Activated CD8-positive, alpha-beta memory T cell treated with anti-CD3 and anti-CD28 coated beads for 4 hours (primary cell): Measurements from ENCODE around the gene LRRC4C.

ENCODE experiments used
- DNase-seq, 2 donors: peaks; one replicate each; pipeline ENCODE4 v3.0.0-alpha.2; 2020; ENCODE audit warnings: low read depth in 2 of 2

Gene LRRC4C

DNA sequence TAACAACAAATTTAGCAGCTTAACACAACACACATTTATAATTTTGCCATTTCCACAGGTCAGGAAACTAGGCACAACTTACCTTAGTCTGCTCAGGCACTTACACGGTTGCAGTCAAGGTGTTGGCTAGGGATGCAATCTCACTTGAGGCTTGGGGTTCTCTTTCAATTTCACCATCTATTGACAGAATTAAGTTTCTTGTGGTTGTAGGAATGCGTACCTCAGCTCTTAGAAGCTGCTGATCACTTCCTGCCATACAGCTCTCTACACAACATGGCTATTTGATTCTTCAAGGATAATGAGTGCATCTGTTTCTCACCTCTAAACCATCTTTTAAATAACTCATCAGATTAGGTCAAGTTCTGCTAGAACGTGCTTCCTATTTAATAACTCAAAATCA is 968.1 kb downstream of the LRRC4C start:
- no peak for DNase-seq

DNA sequence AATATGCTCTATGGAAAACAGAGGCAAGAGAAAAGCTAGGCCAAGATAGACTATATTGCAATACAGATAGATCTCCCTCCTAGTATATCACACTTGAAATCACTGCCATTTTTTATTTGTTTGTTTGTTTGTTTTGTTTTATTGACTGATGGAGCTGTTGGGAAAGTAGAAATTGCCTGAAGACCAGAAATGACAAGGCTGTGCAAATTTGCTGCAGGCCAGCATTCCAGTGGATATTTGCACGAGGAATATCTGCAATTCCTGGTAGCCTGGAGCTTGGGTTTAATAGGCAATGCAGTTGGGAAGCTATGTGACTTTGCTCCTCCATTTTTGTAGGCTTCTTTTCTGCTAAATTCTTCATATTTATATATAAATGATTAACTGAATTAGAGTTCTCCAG is 991.7 kb downstream of the LRRC4C start:
- no peak for DNase-seq

DNA sequence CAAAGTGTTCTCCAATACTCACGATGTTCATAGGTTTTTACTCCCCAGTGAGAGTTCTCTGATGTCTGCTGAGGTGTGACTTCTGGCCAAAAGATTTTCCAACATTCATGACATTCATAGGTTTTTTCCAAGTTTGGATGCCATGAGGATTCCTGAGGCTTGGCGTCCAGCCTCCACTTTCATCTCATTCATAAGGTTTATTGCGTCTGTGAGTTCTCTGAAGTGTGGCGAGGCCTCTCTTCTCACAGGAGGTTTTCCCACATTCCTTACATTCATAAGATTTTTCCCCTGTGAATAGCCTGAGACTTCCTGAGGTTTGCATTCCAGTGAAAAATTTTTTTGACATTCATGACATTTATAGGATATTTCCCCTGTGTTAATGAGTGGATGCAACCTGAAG is 1014.1 kb downstream of the LRRC4C start:
- no peak for DNase-seq

DNA sequence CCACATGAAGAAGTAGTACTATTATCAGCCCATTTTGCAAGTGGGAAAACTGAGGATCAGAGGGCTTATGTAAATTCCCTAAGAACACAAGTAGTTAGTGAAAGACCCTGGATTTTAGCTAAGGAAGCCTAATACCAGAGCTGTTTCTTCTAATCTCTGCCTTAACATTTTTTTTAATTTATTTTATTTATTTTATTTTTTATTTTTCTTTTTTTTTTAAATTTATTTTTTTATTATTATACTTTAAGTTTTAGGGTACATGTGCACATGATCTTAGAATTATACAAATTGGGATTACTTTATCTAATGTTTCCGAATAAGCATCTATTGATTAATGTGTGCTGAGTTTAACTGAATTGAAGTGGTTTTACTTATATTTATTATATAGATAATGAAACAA is 1015.3 kb downstream of the LRRC4C start:
- DNase-seq, result no peak

DNA sequence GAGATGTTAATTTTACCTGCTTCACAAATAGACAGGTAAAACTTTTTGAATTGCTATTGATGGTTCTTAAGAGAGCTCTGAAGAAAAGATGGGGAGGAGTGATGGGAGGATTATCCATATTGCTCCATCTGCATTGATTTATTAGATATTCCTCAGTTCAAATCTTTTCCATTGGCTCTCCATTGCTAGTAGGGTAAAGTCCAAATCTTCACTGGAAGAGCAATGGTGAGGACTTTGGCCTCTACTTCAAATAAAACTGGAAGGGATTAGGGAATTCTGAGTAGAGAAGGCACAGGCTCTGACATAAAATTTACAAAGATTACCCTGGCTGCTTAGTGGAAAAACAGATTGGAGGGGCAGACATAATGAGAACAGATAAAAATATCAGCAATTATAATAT is 1024.1 kb downstream of the LRRC4C start:
- DNase-seq, result no peak

DNA sequence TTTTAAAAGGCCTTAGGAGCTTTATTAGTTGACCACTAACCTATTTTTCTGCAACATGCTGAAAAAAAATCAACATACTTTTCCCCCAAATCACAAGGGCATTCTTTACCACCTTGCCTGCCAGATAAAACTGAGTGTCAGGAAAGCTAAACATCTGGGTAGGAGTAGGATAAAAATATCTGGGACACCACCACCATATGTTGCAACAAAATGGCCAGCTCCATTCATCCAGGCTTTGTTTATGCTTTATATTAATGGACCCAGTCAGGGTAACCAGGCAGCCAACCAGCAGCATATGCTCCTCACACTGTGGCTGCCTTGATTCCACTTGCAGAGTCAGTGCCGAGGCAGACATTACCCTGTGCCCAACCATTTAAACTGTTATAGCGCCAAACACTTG is 1024.5 kb downstream of the LRRC4C start:
- no peak for DNase-seq

DNA sequence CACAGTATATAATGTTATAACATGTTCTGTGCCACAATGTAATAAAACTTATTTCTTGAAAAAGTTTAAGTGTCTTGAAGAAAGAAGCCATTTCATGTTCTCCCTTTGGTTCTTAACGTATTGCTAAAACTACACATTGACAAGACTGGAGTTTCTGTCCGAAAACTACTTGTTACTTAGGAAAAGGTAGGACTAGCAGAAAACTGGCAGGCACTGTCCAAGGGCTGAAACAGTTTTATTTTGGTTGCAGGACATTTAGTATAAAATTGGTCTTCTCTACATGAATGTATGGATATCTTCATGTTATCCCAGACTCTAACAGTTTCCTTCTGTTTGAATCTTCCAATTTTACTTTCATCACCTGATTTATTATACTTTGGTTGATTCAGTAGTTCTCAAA is 1027.1 kb downstream of the LRRC4C start:
- no peak for DNase-seq

DNA sequence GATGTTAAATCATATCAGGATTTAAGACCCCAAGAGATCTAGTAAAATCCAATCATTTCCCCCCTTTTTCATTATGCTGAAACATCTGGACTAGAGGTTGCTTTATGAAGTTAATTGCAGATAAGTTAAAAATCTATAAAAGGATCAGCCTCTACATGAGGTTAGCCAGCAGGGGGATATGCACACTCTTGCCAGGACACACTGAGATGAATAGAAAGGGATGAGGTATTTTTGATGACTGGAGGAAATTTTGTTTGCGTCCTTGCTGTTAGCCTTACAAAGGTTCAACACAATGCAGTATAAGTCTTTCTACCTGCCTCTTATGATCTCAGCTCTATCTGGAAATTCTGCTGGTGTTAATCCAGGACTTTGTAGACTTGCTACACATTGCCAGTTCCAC is 1034.3 kb downstream of the LRRC4C start:
- no peak for DNase-seq

DNA sequence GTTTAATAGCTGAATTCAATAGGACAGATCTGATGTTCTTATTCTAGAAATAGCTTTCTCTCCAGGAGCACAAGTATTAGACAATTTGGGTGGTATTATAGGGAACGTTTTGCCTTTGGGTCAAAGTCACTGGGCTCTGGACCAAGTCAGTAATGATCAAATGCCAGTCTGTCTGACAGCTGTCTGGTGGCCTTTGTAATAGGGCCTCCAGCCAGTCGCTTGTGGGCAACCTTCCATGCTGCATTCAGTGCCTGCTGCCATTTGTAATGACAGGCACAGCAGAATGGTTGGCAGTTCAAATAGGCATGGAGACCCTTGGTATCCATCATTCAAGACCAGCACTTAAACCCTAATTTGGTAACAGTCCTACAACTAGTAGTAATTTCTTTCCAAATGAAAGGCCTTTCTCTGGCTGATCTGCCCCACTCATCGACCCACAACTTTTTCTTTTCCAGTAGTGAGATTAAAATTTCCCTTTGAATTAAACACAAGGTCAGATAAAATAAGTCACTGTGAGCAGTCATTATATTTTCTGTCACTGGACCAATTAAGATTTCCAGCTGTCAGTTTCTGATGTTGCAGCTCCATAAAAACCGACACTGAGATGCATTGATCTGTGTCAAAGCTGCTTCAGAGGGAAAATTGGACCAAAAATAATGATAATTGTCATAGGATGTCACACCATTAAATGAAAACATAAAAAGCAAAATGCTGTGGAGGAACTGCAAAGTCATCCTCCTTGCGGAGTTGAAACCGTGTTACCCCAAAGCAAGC is 1038.1 kb downstream of the LRRC4C start:
- DNase-seq, result no peak

DNA sequence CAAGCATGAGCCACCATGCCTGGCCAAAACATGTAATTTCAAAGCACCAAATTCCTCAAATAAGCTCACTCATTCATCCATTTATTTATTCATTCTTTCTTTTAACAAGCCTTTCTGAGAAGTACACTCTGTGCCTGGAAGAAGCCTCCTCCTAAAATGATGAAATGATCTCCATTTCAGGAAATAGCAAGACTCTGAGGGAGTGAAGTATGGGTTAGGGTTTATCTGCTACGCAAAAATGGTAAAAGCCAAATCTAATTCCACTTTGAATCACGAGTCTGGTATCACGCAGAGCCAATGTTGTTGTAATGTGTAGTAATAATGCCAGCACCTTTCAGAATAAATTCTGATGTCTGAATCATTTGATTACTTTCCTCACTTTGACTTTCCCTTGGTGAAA is 1041.8 kb downstream of the LRRC4C start:
- DNase-seq, result no peak

DNA sequence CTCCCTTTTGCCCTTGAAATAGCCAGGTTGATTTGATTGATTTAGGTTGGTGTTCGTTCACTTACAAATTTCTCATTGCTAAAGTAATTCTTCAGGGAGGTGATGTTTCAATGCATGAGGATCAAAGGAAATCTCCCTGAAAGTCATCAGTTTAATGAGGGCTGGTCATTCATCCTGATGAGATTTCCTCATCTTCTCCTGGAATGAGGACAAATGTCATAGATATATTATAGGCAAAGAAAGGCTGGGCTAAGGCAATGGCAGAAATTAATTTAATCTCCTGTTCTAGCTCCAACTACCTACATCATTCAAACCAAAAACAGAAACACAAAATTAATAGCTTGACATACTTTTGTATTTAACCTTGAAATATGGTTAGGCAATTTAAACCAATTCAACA is 1052.1 kb downstream of the LRRC4C start:
- DNase-seq, result no peak

DNA sequence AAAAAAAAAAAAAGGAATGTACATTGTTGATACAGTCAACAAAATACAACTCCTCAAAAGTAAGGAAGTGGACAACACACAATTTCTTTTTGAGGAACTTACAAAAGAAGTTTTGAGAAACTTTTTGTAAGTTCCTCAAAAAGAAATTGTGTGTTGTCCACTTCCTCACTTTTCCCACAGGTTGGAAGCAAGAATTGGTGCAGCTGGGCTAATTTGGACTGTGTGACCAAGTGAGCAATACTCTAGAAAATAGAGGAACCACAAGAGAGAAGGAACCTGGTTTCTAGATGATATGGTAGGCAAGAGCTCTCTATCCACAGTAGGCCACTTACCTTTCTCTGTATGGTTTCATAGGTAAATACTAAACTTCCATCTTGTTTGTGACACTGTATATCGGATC is 1053.8 kb downstream of the LRRC4C start:
- DNase-seq, result no peak

DNA sequence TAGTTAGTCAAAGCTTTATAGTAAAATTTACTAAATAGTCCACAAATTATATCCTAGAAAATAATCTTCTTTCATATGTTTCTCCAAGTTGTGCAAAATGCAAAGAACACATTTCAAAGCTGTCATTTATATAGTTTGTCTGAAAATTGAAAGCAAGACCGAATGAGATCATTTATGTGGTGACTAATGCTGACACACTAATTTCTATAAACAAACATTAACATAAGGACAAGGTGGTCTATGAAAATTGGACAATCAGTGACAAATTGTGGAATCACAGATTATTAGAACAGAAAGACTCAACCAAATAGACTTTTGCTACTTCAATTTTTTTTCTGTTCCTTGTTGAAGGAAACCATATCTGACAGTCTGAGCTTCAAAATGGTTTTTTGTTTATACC is 1056.1 kb downstream of the LRRC4C start:
- no peak for DNase-seq

DNA sequence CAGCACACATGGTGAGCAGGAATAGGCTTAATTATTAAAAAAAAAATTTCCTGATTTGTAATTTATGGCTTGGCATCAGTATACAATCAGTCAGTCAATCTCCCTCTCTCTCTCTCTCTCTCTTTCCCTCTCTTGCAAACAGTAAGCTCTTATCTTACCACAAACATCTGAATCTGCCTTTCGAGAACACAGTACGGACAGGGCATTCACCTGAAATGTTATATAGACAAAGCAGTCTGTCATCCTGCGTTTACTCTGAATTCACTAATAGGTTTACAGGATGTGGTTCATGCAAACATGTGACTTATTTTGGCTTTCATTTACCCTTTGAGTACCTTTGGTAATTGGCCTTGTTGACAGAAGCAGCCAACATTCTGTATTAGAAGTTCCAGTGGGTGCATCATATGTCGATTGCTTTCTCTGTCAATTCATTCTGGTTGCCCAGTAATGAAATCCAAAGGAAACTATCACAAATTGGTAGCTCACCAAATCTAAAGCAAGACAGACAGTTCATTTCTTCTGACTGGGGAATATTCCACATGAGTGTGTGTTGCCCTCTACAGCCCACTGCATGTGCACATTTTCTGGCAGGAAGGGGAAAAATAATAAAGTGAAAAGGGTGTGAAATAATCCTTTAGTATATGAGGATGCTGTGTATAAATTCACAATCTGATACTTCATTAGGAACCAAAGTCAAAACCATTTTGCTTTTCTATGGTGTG is 1058.2 kb downstream of the LRRC4C start:
- no peak for DNase-seq

DNA sequence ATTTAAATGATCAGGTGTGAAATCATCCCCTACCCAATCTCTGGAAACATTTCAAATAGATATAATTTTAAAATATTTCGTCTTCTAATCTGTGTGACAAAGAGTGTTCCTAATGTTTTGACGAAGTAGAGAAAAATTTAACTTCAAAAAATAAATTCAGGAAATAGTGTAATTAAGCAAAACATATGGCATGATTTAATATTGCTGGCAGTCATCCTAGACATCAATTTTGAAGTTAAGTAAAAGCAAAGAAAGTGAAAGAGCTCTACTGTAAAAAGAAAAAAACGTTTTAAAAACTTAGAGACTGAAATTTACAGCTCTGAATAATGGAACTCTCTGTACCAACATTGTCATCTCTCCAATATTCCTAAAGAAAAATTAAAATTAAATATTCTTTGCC is 1062.3 kb downstream of the LRRC4C start:
- DNase-seq, result no peak

DNA sequence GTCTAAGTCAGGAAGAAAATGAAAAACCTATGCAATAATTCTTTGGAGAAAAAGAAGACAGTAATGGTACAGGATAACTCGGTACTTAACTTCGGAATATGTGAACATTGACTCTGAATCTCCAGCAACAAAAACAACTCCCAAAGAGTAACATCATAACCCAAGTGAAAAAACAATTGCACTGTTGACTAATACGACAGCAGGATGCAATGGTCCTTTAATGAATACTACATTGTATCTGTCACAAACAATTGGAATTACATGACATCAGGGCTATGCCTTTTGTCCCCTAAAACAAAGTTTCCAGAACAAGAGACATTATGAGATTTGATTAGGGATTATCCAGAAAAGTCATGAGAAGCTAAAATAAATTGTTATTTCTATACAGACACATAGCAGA is 1065.9 kb downstream of the LRRC4C start:
- DNase-seq, result no peak

DNA sequence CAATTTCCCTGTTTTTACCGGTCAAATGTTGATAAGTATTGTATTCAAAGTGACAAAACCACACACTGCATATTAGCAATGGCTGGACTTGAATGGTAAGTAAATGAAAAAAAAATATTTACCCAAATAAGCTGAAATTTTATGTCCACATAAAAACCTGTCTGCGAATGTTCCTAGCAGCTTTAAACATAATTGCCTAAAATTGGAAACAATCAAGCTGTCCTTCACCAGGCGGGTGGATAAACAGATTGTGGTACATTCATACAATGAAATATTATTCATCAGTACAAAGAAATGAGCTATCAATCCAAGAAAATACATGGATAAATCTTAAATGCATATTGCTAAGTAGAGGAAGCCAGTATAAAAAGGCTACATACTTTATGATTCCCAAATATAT is 1067.8 kb downstream of the LRRC4C start:
- no peak for DNase-seq

DNA sequence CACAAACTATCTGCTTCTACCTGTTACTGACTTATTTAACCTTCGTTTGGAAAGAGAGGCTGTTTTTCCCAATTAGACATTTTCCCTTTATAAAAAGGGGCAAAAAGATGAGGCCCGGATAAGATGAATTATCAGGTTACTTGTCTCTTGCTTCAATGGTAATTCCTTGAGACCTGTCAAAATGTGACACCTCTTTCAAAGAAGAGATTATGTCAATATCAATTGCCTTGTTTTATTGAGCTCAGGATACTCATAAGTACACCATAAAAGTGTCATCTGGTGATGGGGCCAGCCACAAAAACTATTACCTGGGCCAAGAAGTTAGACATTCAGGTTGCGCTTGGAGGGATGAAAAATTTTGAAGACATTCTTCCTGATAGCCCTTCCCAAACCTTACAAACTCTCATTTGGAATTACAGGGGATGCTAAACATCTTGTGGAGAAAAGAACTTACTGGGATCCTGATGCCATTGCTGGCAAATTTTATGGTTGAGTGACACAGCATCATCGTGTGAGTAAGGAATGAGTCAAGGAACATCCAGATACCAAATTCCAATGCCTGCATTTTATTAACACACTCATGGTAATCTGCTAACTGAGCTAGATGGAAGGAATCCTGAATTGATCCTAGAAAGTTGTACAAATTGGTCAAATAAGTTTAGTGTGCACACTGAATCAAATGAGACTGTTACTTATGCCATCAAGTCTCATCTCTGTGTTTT is 1071.2 kb downstream of the LRRC4C start:
- no peak for DNase-seq

DNA sequence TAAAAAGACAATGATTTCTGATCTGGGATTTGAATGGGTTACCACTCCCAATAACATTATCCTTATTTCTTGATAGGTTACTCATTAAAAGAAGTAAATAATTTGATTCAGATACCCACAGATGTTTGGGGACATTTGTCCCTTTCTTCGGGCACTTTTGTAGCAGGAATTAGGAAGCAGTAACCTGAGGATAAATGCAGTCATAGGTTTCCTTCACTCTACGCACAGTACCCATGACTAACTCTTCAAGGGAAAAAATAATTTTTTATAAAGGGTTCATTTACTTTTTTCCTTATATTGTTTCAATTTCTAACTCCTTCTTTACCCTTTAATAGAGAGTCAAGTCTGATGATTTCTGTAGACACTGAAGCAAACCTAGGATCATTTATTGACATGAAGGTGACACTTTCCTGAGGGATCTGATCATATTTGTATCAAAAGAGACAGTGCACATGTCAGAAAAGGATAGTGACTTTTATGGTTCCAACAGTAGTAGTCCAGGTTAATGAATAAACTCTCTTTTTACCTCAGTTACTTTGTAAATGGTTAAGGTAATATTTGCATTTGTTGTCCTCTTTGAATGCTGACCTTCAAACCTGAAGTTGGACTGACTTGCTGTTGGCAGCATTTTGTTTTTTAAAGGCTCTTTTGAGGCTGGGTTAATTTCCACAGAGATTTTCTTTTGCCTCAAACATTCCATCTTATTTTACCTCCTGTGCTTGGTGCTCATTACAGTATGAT is 1072.0 kb downstream of the LRRC4C start:
- no peak for DNase-seq

DNA sequence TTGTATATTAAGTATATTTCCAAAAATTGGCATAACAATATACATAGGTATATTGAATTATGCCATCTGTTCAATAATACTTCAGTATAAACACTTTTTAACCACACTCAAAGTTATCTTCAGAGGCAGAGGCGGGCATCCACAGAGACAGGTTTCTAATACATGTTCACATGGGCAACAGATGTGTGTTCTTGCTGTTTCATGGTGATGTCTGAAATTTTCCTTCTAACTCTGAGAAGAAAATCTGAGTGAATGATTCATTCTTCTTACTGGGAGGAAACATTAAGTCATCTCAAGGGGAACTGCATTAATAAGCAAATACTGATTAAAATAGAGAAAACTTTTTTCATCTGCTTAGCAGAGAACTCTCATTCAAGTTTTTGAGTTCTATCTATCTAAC is 1074.5 kb downstream of the LRRC4C start:
- DNase-seq, result no peak

DNA sequence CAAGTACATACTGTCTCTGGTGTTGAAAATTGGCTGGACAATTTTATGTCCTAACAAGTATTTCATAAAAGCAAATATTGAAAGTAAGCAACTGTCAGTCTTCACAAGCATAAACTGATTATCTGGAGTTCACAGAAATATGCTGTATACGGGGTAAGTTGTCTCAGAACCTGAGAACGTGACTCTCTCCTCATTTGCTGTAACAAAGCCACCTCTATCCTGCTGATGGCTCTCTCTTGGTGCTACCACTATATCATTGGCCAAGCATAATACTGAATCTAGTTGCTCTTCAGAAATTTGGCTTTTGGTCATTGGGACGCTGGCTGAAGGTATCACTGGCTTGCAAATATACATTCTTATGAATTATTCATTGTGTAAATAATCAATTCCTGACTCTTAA is 1078.0 kb downstream of the LRRC4C start:
- no peak for DNase-seq

DNA sequence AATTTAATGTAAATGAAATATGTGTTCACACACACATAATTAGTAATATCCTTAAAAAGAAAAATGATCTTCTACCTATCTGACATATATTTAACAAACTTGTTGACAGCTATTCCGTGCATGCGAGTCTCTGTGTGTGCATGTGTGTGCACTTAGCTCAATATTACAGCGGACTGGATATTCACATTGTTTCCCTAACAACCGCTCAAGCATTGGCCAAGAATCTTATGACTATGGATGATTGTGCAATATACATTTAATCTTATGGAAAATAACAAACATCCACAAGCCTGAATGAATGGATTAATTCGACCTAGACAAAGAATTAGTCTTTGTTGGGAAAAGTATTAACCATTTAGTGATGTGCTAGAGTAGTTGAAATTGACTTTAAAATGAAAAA is 1078.6 kb downstream of the LRRC4C start:
- no peak for DNase-seq
